Measurements from ENCODE around the gene SLC27A4. TPM values are rescaled to one million over a fixed set of nuclear protein-coding genes. Genes with fewer than 3 reads are reported as not detected.

The SLC27A4 gene
- total RNA-seq, 1 donor from 2014 or later, result 47.3 TPM

- peaks cover 5% of the 10 kb centered on the region for H3K27me3 Mint-ChIP-seq (ENCODE audit: unreplicated experiment)
- H3K4me1 Mint-ChIP-seq (ENCODE audit: low read depth, unreplicated experiment), result no peaks in the 10 kb centered on the region
- H3K36me3 Mint-ChIP-seq (ENCODE audit: unreplicated experiment), result no peaks in the 10 kb centered on the region
- H3K27ac Mint-ChIP-seq (ENCODE audit: unreplicated experiment), result no peak overlapping the region
- DNase-seq, result no peak
- no peak for TF ChIP-seq CTCF (IDR thresholded peaks at IDR 0.05; ENCODE audit: partially characterized antibody, unreplicated experiment)
- H3K9me3 Mint-ChIP-seq (ENCODE audit: unreplicated experiment), result peaks cover 12% of the 10 kb centered on the region
- H3K4me3 Mint-ChIP-seq (ENCODE audit: unreplicated experiment), result no peak overlapping the region
These were observed 22.7 kb upstream of the SLC27A4 start for GRCh38 chr9:128317629-128318028.

GRCh38 chr9:128321343-128321742 lies 19.0 kb upstream of the SLC27A4 start:
- Mint-ChIP-seq H3K27me3 (ENCODE audit: unreplicated experiment) (peaks cover 3% of the 10 kb centered on the region), H3K36me3 (ENCODE audit: unreplicated experiment) (no peaks in the 10 kb centered on the region), H3K27ac (ENCODE audit: unreplicated experiment) (no peak overlapping the region), H3K9me3 (ENCODE audit: unreplicated experiment) (peaks cover 12% of the 10 kb centered on the region), H3K4me3 (ENCODE audit: unreplicated experiment) (peak overlapping the region; percentile 100), H3K4me1 (ENCODE audit: low read depth, unreplicated experiment) (no peaks in the 10 kb centered on the region)
- no peak for TF ChIP-seq CTCF (IDR thresholded peaks at IDR 0.05; ENCODE audit: partially characterized antibody, unreplicated experiment)
- DNase-seq, result no peak

GRCh38 chr9:128321879-128322403 lies 18.4 kb upstream of the SLC27A4 start:
- Mint-ChIP-seq H3K4me3 (ENCODE audit: unreplicated experiment) (peak overlapping the region; percentile 100), H3K4me1 (ENCODE audit: low read depth, unreplicated experiment) (no peaks in the 10 kb centered on the region), H3K36me3 (ENCODE audit: unreplicated experiment) (no peaks in the 10 kb centered on the region), H3K27ac (ENCODE audit: unreplicated experiment) (peak overlapping the region; percentile 99), H3K27me3 (ENCODE audit: unreplicated experiment) (peaks cover 3% of the 10 kb centered on the region), H3K9me3 (ENCODE audit: unreplicated experiment) (peaks cover 10% of the 10 kb centered on the region)
- no peak for DNase-seq
- no peak for TF ChIP-seq CTCF (IDR thresholded peaks at IDR 0.05; ENCODE audit: partially characterized antibody, unreplicated experiment)

GRCh38 chr9:128322404-128323211 lies 17.7 kb upstream of the SLC27A4 start, which contains the start of the genes COQ4 and TRUB2:
COQ4 (plus strand) TSS chr9:128322839; CDS start chr9:128322859, 20 bp downstream.
TRUB2 (minus strand) TSS chr9:128322447; CDS start chr9:128322408, 39 bp downstream.
- H3K4me1 Mint-ChIP-seq (ENCODE audit: low read depth, unreplicated experiment), result no peaks in the 10 kb centered on the region
- peak within 1 kb of the TSS; percentile 100 for H3K4me3 Mint-ChIP-seq (ENCODE audit: unreplicated experiment)
- peaks cover 3% of the 10 kb centered on the region for H3K27me3 Mint-ChIP-seq (ENCODE audit: unreplicated experiment)
- peaks cover 10% of the 10 kb centered on the region for H3K9me3 Mint-ChIP-seq (ENCODE audit: unreplicated experiment)
- peak within 1 kb of the TSS; percentile 99 for H3K27ac Mint-ChIP-seq (ENCODE audit: unreplicated experiment)
- no peak for TF ChIP-seq CTCF (IDR thresholded peaks at IDR 0.05; ENCODE audit: partially characterized antibody, unreplicated experiment)
- DNase-seq, result peak; percentile 93
- no peaks in the 10 kb centered on the region for H3K36me3 Mint-ChIP-seq (ENCODE audit: unreplicated experiment)

- no peak overlapping the region for H3K27ac Mint-ChIP-seq (ENCODE audit: unreplicated experiment)
- peaks cover 10% of the 10 kb centered on the region for H3K9me3 Mint-ChIP-seq (ENCODE audit: unreplicated experiment)
- no peak for TF ChIP-seq CTCF (IDR thresholded peaks at IDR 0.05; ENCODE audit: partially characterized antibody, unreplicated experiment)
- H3K36me3 Mint-ChIP-seq (ENCODE audit: unreplicated experiment), result no peaks in the 10 kb centered on the region
- DNase-seq, result no peak
- H3K4me3 Mint-ChIP-seq (ENCODE audit: unreplicated experiment), result peak overlapping the region; percentile 100
- no peaks in the 10 kb centered on the region for H3K4me1 Mint-ChIP-seq (ENCODE audit: low read depth, unreplicated experiment)
- H3K27me3 Mint-ChIP-seq (ENCODE audit: unreplicated experiment), result peaks cover 3% of the 10 kb centered on the region
These were observed 17.1 kb upstream of the SLC27A4 start for GRCh38 chr9:128323212-128323730.
